ENCODE results near the gene ITGB4.

The ITGB4 gene

GRCh38 chr17:75720656-75721462, at the start of gene ITGB4:
Gene ITGB4, plus strand, starts transcription at chr17:75721459. Its CDS starts 3,245 bp downstream, at chr17:75724704.
- peak; percentile 56 for DNase-seq

DNA sequence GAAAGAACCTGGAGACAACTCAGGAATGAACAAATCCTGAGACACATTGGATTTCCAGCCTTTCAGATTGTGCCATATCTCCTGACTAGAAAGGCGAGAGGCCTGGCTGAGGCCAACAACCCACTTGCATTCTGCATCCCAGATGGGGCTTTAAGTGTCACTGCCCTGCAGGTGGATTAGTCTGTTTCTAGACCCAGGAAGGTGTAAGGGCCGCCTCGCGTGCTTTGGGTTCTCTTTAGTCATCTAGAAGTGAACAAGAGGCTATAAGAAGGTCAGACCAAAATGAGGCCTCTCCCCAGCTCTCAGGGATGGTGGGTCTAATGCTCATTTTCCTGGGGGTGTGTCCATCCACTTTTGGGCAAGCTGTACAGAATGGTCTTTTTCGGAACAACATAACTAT, 49.2 kb upstream of the ITGB4 start:
- DNase-seq, result no peak

- no peak for DNase-seq
Observed at GRCh38 chr17:75673487-75673886, 47.8 kb upstream of the ITGB4 start.

GRCh38 chr17:75676461-75676860, 44.8 kb upstream of the ITGB4 start:
- no peak for DNase-seq

DNA sequence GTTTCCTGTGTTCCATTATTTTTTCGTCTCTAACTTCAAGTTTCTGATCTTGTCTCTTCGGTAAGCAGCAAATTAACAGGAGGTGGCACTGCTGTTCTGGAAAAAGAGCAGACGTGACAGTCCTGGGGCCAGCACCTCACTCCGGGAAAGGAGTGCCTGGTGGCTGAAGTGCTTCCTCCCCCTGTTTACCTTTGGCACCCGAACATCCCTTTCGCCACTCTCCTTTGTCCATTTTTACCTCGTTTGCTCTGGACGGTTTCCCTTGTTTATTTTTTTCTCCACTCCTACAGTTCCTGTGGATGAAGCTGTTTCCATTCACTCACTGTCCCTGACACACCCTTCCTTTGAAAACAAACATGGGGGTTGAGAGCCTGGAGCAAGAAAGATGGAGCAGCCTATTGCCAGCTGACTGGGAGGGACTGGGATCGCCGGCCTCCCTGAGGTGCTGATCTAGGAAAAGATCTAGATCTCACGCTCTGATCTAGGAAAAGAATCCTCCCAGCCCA, 41.5 kb upstream of the ITGB4 start:
- no peak for DNase-seq

DNA sequence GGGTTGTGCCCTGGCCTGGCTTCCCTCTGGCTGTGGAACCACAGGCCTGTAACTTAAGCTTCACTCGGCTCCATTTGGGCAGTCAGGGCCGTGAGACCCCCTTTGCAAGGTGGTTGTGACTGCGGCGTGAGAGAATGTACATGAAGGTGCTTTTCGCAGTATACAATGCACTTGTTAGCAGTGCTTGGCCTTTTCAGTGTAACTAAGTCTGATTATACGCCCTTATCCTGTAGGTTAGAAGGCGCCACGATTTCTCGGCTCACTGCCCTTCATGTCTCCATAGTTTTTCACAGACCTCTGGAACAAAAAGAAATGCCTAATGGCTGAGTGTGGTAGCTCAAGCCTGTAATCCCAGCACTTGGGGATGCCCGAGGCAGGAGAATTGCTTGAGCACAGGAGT, 40.8 kb upstream of the ITGB4 start:
- no peak for DNase-seq

DNA sequence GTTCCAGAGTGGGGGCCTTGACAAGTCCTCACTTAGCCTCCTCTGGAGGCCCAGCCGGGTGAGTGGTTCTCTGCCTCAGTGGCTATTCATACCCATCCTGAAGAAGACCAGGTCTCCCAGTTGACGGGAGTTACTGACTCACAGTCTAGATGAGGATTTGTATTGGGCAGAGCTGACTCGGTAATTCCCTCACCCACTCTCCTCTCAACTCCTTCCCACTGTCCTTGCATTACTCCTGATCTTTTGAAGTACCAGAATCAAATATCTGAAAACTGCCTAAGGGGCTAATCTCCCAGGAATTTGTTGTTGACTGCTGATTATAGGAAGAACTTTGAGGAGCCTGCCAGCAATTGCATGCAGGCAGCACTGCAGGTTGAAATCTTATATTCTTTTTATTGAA, 40.0 kb upstream of the ITGB4 start:
- DNase-seq, result no peak

- DNase-seq, result no peak
Observed at GRCh38 chr17:75683583-75683982, 37.7 kb upstream of the ITGB4 start.

DNA sequence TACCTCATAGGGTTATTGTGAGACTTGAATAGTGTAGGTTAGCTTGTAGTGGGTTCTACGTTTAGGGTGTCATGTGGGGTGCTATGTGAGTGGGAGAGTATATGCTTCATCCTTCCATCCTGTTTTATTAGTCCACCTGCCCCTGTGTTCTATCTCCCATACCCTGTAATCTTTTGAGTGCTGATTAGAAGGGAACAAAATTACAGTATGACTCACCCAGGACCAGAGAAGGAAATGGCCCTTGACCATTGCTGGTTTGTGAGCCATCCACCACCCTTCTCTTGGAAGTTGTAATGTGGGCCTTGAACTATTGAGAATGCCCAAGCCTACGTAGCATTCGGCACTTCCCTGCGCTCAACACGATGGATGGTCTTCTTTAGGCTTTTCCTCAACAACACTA, 37.0 kb upstream of the ITGB4 start:
- DNase-seq, result no peak

- DNase-seq, result no peak
Observed at GRCh38 chr17:75684924-75685323, 36.3 kb upstream of the ITGB4 start.

GRCh38 chr17:75685499-75685898, 35.8 kb upstream of the ITGB4 start:
- no peak for DNase-seq

- DNase-seq, result peak; percentile 13
Observed at GRCh38 chr17:75688209-75688825, 32.9 kb upstream of the ITGB4 start.

GRCh38 chr17:75689441-75689873, 31.8 kb upstream of the ITGB4 start:
- DNase-seq, result peak; percentile 64

GRCh38 chr17:75691371-75691791, 29.9 kb upstream of the ITGB4 start:
- peak; percentile 74 for DNase-seq

- no peak for DNase-seq
Observed at GRCh38 chr17:75691801-75692626, 29.2 kb upstream of the ITGB4 start.

- no peak for DNase-seq
Observed at GRCh38 chr17:75692976-75693375, 28.3 kb upstream of the ITGB4 start.

GRCh38 chr17:75693500-75694481, 27.5 kb upstream of the ITGB4 start:
- no peak for DNase-seq

DNA sequence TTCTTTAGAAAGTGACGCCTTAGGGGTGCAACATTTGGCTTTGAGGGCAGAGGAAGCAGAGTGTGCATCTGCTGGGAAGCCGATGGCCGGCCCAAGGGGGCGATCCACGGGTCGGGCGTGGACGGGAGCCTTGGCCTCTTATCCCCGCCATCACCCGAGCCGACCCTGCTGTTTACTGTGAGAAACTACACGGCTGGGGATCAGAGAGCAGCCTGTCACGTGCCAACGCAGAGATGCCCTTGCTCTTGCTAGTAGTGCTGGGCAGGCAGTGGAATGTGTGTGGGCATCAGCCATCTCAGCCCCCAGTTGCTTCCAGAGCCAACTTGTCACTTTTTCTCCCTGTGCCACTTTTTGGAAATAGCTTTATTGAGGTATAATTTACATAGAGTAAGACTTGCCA, 26.7 kb upstream of the ITGB4 start:
- no peak for DNase-seq

DNA sequence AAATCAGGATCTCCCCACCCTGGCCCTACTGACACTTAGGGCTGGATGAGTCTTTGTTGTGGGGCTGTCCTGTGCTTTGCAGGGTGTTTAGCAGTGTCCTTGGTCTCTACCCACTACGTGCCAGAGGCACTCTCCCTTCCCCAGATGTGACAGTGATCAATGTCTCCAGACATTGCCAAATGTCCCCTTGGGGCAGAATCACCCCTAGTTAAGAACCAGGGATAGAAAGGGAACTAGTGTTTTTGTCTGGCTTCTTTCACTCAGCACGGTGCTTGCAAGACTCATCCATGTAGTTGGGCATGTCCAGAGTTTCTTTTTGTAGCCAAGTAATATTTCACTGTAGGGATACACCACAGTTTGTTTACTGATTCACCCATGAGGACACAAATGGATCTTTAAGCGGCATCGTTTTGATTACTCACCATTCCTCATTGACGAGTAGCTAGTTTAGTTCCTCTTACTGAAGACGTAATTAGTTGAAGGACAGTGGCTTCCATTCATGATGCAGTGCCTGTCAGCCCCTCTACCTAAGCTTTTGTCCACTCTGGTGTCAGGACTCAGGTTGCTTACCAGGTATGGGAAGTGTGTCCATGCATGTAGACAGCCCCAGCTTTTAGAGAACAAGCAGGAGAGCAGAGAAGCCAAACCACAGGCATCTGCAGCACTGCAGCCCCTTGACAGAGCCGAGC, 26.0 kb upstream of the ITGB4 start:
- no peak for DNase-seq

DNA sequence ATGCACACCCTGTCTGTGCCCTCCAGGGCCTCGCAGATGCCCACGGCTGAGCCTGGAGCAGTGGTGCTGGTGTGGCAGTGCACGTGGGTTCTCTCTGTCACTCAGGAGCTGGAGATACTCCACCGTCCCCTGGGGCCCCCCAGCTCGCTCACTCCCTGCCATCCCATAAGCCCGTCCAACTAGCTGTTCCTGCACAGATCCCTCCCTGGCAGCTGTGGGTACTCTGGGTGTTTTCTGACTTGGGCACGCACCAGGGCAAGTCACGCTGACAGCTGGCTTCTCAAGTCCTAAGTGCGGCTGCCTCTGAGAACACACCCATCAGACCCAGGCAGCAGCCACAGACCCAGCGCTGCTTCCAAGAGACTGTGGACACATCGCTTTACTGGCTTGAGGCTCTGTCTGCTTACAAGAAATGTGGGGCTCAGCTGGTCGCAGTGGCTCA, 25.4 kb upstream of the ITGB4 start:
- DNase-seq, result no peak

DNA sequence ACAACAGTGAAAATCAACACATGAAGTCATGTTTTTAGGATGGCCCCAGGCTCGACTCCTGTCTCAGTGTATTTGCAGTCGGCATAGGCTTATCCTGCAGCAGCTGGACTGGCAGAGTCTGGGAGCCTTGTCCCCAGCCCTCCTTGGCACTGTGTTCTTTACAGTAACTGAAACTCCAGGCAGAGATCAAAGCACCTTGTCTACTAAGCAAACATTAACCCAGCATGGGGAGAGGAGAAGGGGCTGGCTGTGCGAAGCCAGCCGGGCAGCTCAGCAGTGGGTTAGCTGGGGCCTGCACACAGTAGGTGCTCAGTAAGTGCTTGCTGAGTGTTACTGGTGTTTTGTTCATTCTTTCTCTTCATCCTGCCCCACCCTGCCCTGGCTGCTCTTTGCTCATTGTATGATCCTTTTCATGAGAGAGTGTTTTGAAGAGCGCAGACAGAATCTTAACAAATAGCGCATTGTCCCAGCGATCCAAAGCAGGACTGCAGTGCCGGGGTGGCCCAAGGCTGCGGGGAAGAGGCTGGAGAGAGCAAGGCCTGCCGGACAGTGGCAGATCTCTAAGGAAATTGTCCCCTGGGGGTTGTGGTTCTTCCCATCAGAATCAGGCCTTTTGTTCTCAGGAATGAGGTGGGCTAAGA, 23.5 kb upstream of the ITGB4 start:
- DNase-seq, result no peak
